ENCODE measurements around the gene ALOX5. TPM values are rescaled to one million over a fixed set of nuclear protein-coding genes. Genes with fewer than 3 reads are reported as not detected.

ALOX5 gene
- total and polyA plus RNA-seq, 11 donors = 1.3 to 36.1 (median 5.8) TPM

- Histone ChIP-seq H3K9me3 (peaks cover 0 to 24% (median 0%) of the 10 kb centered on the region in 12 donors), H3K4me3 (no peak overlapping the region), H3K36me3 (peaks cover 0 to 13% (median 2%) of the 10 kb centered on the region in 9 donors), H3K27me3 (no peaks in the 10 kb centered on the region), H3K27ac (no peak overlapping the region), H3K4me1 (no peaks in the 10 kb centered on the region)
- no peak for TF ChIP-seq CTCF (IDR thresholded peaks at IDR 0.05)
- no peak for TF ChIP-seq POLR2A (IDR thresholded peaks at IDR 0.05)
- 88 to 92% (median 89%) methylated on average over 3 of the region's 3 CpGs for WGBS, 4 donors
- DNase-seq (no peak), ATAC-seq (no peak)
- intact Hi-C loops (cut with DNase I) = no loop called here
Observed at GRCh38 chr10:45483002-45483401, 109.0 kb downstream of the ALOX5 start.

GRCh38 chr10:45487735-45488134 lies 113.7 kb downstream of the ALOX5 start:
- Histone ChIP-seq H3K36me3 (peaks cover 0 to 21% (median 6%) of the 10 kb centered on the region in 9 donors), H3K4me3 (no peak overlapping the region), H3K27me3 (no peaks in the 10 kb centered on the region), H3K9me3 (peaks cover 0 to 8% (median 0%) of the 10 kb centered on the region in 12 donors), H3K27ac (no peak overlapping the region), H3K4me1 (no peaks in the 10 kb centered on the region)
- ATAC-seq (no peak), DNase-seq (no peak)
- TF ChIP-seq CTCF (IDR thresholded peaks at IDR 0.05) = no peak
- TF ChIP-seq POLR2A (IDR thresholded peaks at IDR 0.05) = no peak
- intact Hi-C loops (cut with DNase I) = no loop called here
- 94 to 100% (median 98%) methylated on average over 1 to 2 of the region's 2 CpGs for WGBS, 4 donors

DNA sequence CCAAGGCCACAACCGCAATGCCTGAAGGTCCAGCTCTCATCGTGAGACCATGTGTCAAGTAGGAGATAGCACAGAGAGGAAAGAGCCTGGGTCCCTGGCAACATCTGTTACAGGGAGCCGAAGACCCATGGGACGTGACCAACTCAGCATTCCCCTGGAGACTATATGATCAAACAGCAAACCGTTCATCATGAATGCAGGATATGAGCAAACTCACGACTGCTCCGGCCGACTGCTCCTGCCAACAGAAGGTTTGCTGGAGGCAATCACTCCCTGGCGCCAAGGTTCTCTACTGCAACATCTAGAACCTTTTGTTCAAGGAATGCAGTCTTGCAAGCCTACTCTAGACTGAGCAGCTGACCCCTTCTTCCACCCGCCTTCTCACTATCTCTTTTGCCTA lies 114.3 kb downstream of the ALOX5 start:
- TF ChIP-seq POLR2A (IDR thresholded peaks at IDR 0.05) (no peak), CTCF (IDR thresholded peaks at IDR 0.05) (no peak)
- intact Hi-C loops (cut with DNase I) = no loop called here
- Histone ChIP-seq H3K4me1 (no peaks in the 10 kb centered on the region), H3K9me3 (peaks cover 0 to 8% (median 0%) of the 10 kb centered on the region in 12 donors), H3K27ac (no peak overlapping the region), H3K27me3 (no peaks in the 10 kb centered on the region), H3K4me3 (no peak overlapping the region), H3K36me3 (peaks cover 0 to 21% (median 6%) of the 10 kb centered on the region in 9 donors)
- DNase-seq (no peak), ATAC-seq (no peak)
- WGBS, 4 donors = 93 to 96% (median 95%) methylated on average over 10 of the region's 10 CpGs

DNA sequence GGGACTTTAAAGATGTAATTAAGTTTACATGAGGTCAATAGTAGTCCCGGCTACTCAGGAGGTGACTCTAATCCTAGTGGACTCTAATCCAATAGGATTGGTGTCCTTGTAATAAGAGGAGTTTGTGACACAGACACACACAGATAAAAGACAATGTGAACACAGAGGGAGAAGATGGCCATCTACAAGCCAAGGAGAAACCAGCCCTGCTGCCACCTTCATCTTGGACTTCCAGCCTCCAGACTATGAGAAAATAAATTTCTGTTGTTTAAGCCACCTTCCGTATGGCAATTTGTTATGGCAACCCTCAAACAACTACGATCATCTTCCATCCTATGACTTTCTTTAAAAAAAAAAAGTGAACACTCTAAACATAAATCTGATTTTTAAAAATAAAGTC lies 116.3 kb downstream of the ALOX5 start:
- Histone ChIP-seq H3K9me3 (peaks cover 0 to 16% (median under 1%) of the 10 kb centered on the region in 12 donors), H3K4me3 (no peak overlapping the region), H3K4me1 (no peaks in the 10 kb centered on the region), H3K27ac (no peak overlapping the region), H3K36me3 (peaks cover 0 to 13% (median 3%) of the 10 kb centered on the region in 9 donors), H3K27me3 (no peaks in the 10 kb centered on the region)
- ATAC-seq (no peak), DNase-seq (no peak)
- intact Hi-C loops (cut with DNase I) = no loop called here
- WGBS, 4 donors = 96 to 99% (median 97%) methylated on average over 3 of the region's 3 CpGs
- no peak for TF ChIP-seq POLR2A (IDR thresholded peaks at IDR 0.05)
- no peak for TF ChIP-seq CTCF (IDR thresholded peaks at IDR 0.05)

All from heart left ventricle (tissue), 16 donors.